ENCODE measurements around the gene MBIP. TPM values are rescaled to one million over a fixed set of nuclear protein-coding genes. Genes with fewer than 3 reads are reported as not detected.
"Not testable (repeated sequence)": the region's sequence is repeated elsewhere in the genome, so short reads cannot be mapped to it uniquely, and the experiment has no call there.

The MBIP gene
- total RNA-seq, 1 experiment from 2014 or later: 27.8 TPM

DNA sequence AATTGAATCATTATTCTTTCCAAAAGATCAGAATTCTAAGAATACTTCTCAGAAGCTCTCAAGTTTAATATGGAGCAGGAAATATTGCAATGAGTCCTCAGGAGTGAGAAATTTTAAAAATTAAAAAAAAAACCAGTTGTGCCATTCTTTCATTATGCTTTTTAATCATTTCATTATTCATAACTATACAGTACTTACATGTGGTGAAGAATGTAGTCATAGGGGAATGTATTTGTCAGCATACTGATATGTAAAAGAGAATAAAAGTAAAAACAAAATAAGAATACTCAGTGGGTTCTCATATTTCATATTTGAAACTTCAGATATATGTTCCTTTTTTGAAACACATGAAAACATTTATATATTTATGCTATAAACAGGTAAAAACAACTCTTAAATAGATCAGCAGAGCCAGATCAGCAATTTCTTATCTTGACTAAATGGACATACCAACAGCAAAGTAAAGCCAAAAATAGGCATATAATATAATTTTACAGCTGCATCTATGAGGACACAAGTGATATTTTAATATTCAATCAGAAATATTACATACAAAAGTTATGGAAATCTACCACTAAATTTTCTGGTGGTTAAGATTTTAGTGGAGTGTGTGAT, 19.9 kb upstream of the MBIP start:
- Histone ChIP-seq H3K4me1 (no peaks in the 10 kb centered on the region), H3K27me3 (replicated peaks; ENCODE audit: control insufficient read depth, insufficient read depth, low read length) (no peaks in the 10 kb centered on the region), H3K4me3 (ENCODE audit: low read depth, low read length) (no peak overlapping the region), H3K9me3 (no peaks in the 10 kb centered on the region), H3K36me3 (ENCODE audit: control insufficient read depth, insufficient read depth, low read length) (no peaks in the 10 kb centered on the region)
- POLR2A ChIA-PET: no interaction called here
- Mint-ChIP-seq H3K36me3 (ENCODE audit: insufficient read depth, unreplicated experiment) (no peaks in the 10 kb centered on the region), H3K9me3 (ENCODE audit: unreplicated experiment) (no peaks in the 10 kb centered on the region), H3K4me1 (ENCODE audit: low read depth, unreplicated experiment) (no peaks in the 10 kb centered on the region), H3K27me3 (ENCODE audit: insufficient read depth, unreplicated experiment) (peaks cover 3% of the 10 kb centered on the region), H3K4me3 (ENCODE audit: unreplicated experiment) (no peak overlapping the region), H3K27ac (ENCODE audit: unreplicated experiment) (no peak overlapping the region)
- CTCF ChIA-PET: no interaction called here
- no peak for DNase-seq
- TF ChIP-seq, protein P1, sequence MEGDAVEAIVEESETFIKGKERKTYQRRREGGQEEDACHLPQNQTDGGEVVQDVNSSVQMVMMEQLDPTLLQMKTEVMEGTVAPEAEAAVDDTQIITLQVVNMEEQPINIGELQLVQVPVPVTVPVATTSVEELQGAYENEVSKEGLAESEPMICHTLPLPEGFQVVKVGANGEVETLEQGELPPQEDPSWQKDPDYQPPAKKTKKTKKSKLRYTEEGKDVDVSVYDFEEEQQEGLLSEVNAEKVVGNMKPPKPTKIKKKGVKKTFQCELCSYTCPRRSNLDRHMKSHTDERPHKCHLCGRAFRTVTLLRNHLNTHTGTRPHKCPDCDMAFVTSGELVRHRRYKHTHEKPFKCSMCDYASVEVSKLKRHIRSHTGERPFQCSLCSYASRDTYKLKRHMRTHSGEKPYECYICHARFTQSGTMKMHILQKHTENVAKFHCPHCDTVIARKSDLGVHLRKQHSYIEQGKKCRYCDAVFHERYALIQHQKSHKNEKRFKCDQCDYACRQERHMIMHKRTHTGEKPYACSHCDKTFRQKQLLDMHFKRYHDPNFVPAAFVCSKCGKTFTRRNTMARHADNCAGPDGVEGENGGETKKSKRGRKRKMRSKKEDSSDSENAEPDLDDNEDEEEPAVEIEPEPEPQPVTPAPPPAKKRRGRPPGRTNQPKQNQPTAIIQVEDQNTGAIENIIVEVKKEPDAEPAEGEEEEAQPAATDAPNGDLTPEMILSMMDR (IDR thresholded peaks at IDR 0.05; ENCODE audit: insufficient read depth in 1 of 2, low read depth in 1 of 2, low read length in 1 of 2, severe bottlenecking in 1 of 2, unreplicated experiment in 1 of 2): no peak
- BruUV-seq (replicated peaks): no TSS peak
- intact Hi-C loops (cut with micrococcal nuclease; ENCODE audit: unreplicated experiment): no loop called here

DNA sequence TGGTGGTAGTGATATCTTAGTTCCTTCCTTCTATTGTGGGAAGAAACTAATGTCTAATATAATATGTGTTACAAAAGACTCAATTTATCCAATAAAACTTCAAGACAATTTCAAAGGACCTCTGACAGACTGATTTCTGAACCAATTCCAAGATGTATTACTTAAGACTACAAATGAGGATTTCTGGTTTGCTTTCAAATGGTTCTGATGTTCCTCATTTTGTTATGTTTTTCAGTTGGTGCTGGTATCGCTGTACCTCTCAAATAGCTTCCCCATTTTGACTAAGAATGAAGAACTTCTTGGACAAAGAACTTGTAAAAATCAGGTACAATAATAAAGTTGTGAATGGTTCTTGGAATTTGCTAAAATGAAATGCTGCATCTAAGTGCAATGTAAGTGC, 19.4 kb upstream of the MBIP start:
- intact Hi-C loops (cut with micrococcal nuclease; ENCODE audit: unreplicated experiment): no loop called here
- H3K36me3 ChIP-seq (ENCODE audit: control insufficient read depth, insufficient read depth, low read length): no peaks in the 10 kb centered on the region
- Mint-ChIP-seq H3K4me3 (ENCODE audit: unreplicated experiment) (no peak overlapping the region), H3K4me1 (ENCODE audit: low read depth, unreplicated experiment) (no peaks in the 10 kb centered on the region), H3K27me3 (ENCODE audit: insufficient read depth, unreplicated experiment) (peaks cover 3% of the 10 kb centered on the region), H3K36me3 (ENCODE audit: insufficient read depth, unreplicated experiment) (no peaks in the 10 kb centered on the region), H3K9me3 (ENCODE audit: unreplicated experiment) (no peaks in the 10 kb centered on the region), H3K27ac (ENCODE audit: unreplicated experiment) (no peak overlapping the region)
- ChIA-PET POLR2A (no interaction called here), CTCF (no interaction called here)
- BruUV-seq (replicated peaks): no TSS peak
- H3K4me1 ChIP-seq: no peaks in the 10 kb centered on the region
- no peak for DNase-seq
- H3K4me3 ChIP-seq (ENCODE audit: low read depth, low read length): no peak overlapping the region
- H3K9me3 ChIP-seq: no peaks in the 10 kb centered on the region
- TF ChIP-seq, protein P1 (IDR thresholded peaks at IDR 0.05; ENCODE audit: insufficient read depth in 1 of 2, low read depth in 1 of 2, low read length in 1 of 2, severe bottlenecking in 1 of 2, unreplicated experiment in 1 of 2): no peak
- no peaks in the 10 kb centered on the region for H3K27me3 ChIP-seq (replicated peaks; ENCODE audit: control insufficient read depth, insufficient read depth, low read length)

DNA sequence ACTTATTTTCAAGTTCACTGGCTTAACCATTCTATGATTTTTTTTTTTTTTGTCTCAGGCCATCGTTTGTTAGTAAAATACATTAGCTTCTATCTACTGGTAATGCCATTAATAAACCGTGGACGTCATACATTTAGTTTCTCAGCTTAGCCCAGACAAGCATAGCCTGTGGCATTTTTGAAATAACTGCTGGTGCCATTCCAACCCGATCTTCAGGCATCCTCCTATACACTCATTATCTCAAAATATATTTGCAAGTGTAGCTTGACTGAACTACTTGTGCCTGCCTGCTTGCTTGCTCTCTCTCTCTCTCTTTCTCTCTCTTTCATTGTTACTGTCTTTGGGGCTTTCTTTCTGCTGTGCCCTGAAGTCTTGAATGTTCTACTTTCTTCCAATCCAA, 12.7 kb upstream of the MBIP start:
- Histone ChIP-seq H3K36me3 (ENCODE audit: control insufficient read depth, insufficient read depth, low read length) (no peaks in the 10 kb centered on the region), H3K4me1 (no peaks in the 10 kb centered on the region), H3K27me3 (replicated peaks; ENCODE audit: control insufficient read depth, insufficient read depth, low read length) (no peaks in the 10 kb centered on the region), H3K4me3 (ENCODE audit: low read depth, low read length) (no peak overlapping the region), H3K9me3 (no peaks in the 10 kb centered on the region)
- POLR2A ChIA-PET: no interaction called here
- Mint-ChIP-seq H3K27me3 (ENCODE audit: insufficient read depth, unreplicated experiment) (peaks cover 4% of the 10 kb centered on the region), H3K4me3 (ENCODE audit: unreplicated experiment) (no peak overlapping the region), H3K36me3 (ENCODE audit: insufficient read depth, unreplicated experiment) (no peaks in the 10 kb centered on the region), H3K27ac (ENCODE audit: unreplicated experiment) (no peak overlapping the region), H3K9me3 (ENCODE audit: unreplicated experiment) (no peaks in the 10 kb centered on the region), H3K4me1 (ENCODE audit: low read depth, unreplicated experiment) (no peaks in the 10 kb centered on the region)
- BruUV-seq (replicated peaks): no TSS peak
- intact Hi-C loops (cut with micrococcal nuclease; ENCODE audit: unreplicated experiment): no loop called here
- TF ChIP-seq, protein P1 (IDR thresholded peaks at IDR 0.05; ENCODE audit: insufficient read depth in 1 of 2, low read depth in 1 of 2, low read length in 1 of 2, severe bottlenecking in 1 of 2, unreplicated experiment in 1 of 2): no peak
- no peak for DNase-seq
- CTCF ChIA-PET: no interaction called here

DNA sequence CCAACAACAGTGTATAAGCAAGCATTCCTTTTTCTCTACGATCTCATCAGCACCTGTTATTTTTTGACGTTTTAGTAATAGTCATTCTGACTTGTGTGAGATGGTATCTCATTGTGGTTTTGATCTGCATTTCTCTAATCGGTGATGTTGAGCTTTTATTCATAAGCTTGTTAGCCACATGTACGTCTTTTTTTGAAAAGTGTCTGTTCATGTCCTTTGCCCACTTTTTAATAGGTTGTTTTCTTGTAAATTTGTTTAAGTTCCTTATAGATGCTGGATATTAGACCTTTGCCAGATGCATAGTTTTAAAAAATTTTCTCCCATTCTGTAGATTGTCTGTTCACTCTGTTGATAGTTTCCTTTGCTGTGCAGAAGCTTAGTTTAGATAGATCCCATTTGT, 7.1 kb upstream of the MBIP start:
- H3K27ac Mint-ChIP-seq (ENCODE audit: unreplicated experiment); intact Hi-C loops (cut with micrococcal nuclease; ENCODE audit: unreplicated experiment); H3K9me3 Mint-ChIP-seq (ENCODE audit: unreplicated experiment); CTCF ChIA-PET; H3K4me3 Mint-ChIP-seq (ENCODE audit: unreplicated experiment); H3K27me3 Mint-ChIP-seq (ENCODE audit: insufficient read depth, unreplicated experiment); POLR2A ChIA-PET; H3K27me3 ChIP-seq (replicated peaks; ENCODE audit: control insufficient read depth, insufficient read depth, low read length); H3K9me3 ChIP-seq; DNase-seq; H3K4me1 Mint-ChIP-seq (ENCODE audit: low read depth, unreplicated experiment); H3K4me3 ChIP-seq (ENCODE audit: low read depth, low read length); BruUV-seq (replicated peaks); H3K36me3 Mint-ChIP-seq (ENCODE audit: insufficient read depth, unreplicated experiment); H3K4me1 ChIP-seq; H3K36me3 ChIP-seq (ENCODE audit: control insufficient read depth, insufficient read depth, low read length): not testable (repeated sequence)

Measured in Caco-2 (cell line).